H1 (cell line): ENCODE results near the gene MEI1. TPM values are rescaled to one million over a fixed set of nuclear protein-coding genes. Genes with fewer than 3 reads are reported as not detected.

Experiments
- E2F6 ChIP-seq: IDR thresholded peaks from 2 replicates; pipeline ENCODE4 v1.6.1; 2012; ENCODE audit warnings: inconsistent platforms
- FOSL1 ChIP-seq: IDR thresholded peaks from 2 replicates; pipeline ENCODE4 v1.6.1; 2011; ENCODE audit warnings: mild to moderate bottlenecking, low read depth, low read length, moderate library complexity; ENCODE audit not compliant: insufficient read depth
- GTF2F1 ChIP-seq: IDR thresholded peaks from 2 replicates; pipeline ENCODE4 v1.6.1; 2012; ENCODE audit warnings: low read depth, low read length, improper control_type of control experiment, borderline replicate concordance
- HDAC2 ChIP-seq, 2 experiments: fragments of 300-600 bp in 1 of 2; sonication (generic) in 1 of 2; IDR thresholded peaks; 2 replicates each; pipeline ENCODE4 v1.6.1; 2011 to 2012; ENCODE audit warnings: low read depth in 2 of 2, low read length in 2 of 2, mild to moderate bottlenecking in 2 of 2, moderate library complexity in 2 of 2, borderline replicate concordance in 1 of 2, inconsistent platforms in 1 of 2
- KDM4A ChIP-seq: IDR thresholded peaks from one replicate; pipeline ENCODE4 v1.7.1; 2012; ENCODE audit warnings: low read depth, mild to moderate bottlenecking, moderate library complexity, low read length, inconsistent platforms; ENCODE audit not compliant: severe bottlenecking
- KDM5A ChIP-seq: fragments of 200-600 bp; IDR thresholded peaks from 2 replicates; pipeline ENCODE4 v1.7.1; 2012; ENCODE audit warnings: mild to moderate bottlenecking, low read length, inconsistent platforms, mixed read lengths
- NANOG ChIP-seq: IDR thresholded peaks from 2 replicates; pipeline ENCODE4 v1.6.1; 2011; ENCODE audit warnings: low read length, low read depth, mild to moderate bottlenecking, inconsistent platforms; ENCODE audit not compliant: insufficient read depth, poor library complexity, severe bottlenecking
- SIX5 ChIP-seq: IDR thresholded peaks from 2 replicates; pipeline ENCODE4 v1.6.1; 2011; ENCODE audit warnings: mild to moderate bottlenecking, low read depth, low read length
- TCF12 ChIP-seq: IDR thresholded peaks from 2 replicates; pipeline ENCODE4 v1.6.1; 2011; ENCODE audit warnings: low read depth, mild to moderate bottlenecking, low read length
- polyA plus RNA-seq, 7 experiments: library from polyadenylated mRNA; depleted of rRNA in 3 of 7; stranded (reverse) in 5 of 7; unstranded in 2 of 7; fragments of >200 nt in 5 of 7; fragments of 200-250 nt in 2 of 7; gene quantifications; 1 replicate in 5 of 7; 2 replicates in 1 of 7; 4 replicates in 1 of 7; pipeline versions ENCODE4 v1.2.1 to v1.2.3, GENCODE V29; 2011 to 2013; ENCODE audit warnings: missing spikeins in 2 of 7, mixed read lengths in 2 of 7
- total RNA-seq: library from RNA; stranded (reverse); fragmentation: NEBNext Ultra II Directional; extraction: Animal tissue kit (Norgen Biotek cat#: 25700); gene quantifications from 2 replicates; pipeline ENCODE4 v1.2.1, GENCODE V29; 2021

Gene MEI1
- total and polyA plus RNA-seq, 2 of the 8 experiments (the other 6 are each of a cell fraction or from before 2014, with no cell fraction given): 0.27 to 0.54 TPM

GRCh38 chr22:41659941-41660340, 39.4 kb upstream of the MEI1 start (continued):
- TF ChIP-seq HDAC2 (IDR thresholded peaks at IDR 0.05; ENCODE audit: borderline replicate concordance in 1 of 2, low read depth in 2 of 2, low read length in 2 of 2): no peak
- no peak for TF ChIP-seq FOSL1
- no peak for TF ChIP-seq KDM4A
- no peak for TF ChIP-seq NANOG
- no peak for TF ChIP-seq KDM5A
- no peak for TF ChIP-seq GTF2F1
- no peak for TF ChIP-seq E2F6
- TF ChIP-seq SIX5: no peak
- TF ChIP-seq TCF12: no peak
- TF ChIP-seq, all 59 proteins: peak for 0
